ENCODE data around the gene ALAS1.

The ALAS1 gene

GRCh38 chr3:52237657-52238172 is 39.8 kb downstream of the ALAS1 start:
- DNase-seq = no peak

GRCh38 chr3:52238193-52238760 is 40.3 kb downstream of the ALAS1 start:
- no peak for DNase-seq

- DNase-seq = peak; percentile 73 to 87 (median 77)
Measured at GRCh38 chr3:52238761-52239701, 41.1 kb downstream of the ALAS1 start, which contains the start of gene TWF2. TSS of gene TWF2 (minus strand) at chr3:52239158. CDS start at chr3:52239016, 142 bp downstream.

GRCh38 chr3:52240059-52240885 is 42.3 kb downstream of the ALAS1 start:
- DNase-seq = peak in 3 of 5 donors; percentile 35 to 93 (median 39)

- no peak for DNase-seq
Measured at GRCh38 chr3:52240886-52241370, 43.0 kb downstream of the ALAS1 start.

GRCh38 chr3:52242039-52242438 is 44.1 kb downstream of the ALAS1 start:
- no peak for DNase-seq

GRCh38 chr3:52243791-52244628 is 46.0 kb downstream of the ALAS1 start:
- DNase-seq = peak in 1 of 5 donors; percentile 84

- peak; percentile 52 to 79 (median 59) for DNase-seq
Measured at GRCh38 chr3:52245322-52246263, 47.6 kb downstream of the ALAS1 start, which contains the start of gene PPM1M. TSS of gene PPM1M (plus strand) at chr3:52245759. CDS start at chr3:52245825, 66 bp downstream.

- DNase-seq = no peak
Measured at GRCh38 chr3:52246264-52246620, 48.3 kb downstream of the ALAS1 start.

- peak in 1 of 5 donors; percentile 50 for DNase-seq
Measured at GRCh38 chr3:52246728-52247408, 48.9 kb downstream of the ALAS1 start.

- DNase-seq = no peak
Measured at GRCh38 chr3:52247409-52248164, 49.6 kb downstream of the ALAS1 start.

GRCh38 chr3:52248165-52248541 is 50.2 kb downstream of the ALAS1 start:
- no peak for DNase-seq

GRCh38 chr3:52248816-52249547 is 51.0 kb downstream of the ALAS1 start:
- DNase-seq = no peak

GRCh38 chr3:52249683-52250082 is 51.7 kb downstream of the ALAS1 start:
- no peak for DNase-seq

- DNase-seq = no peak
Measured at GRCh38 chr3:52250122-52250521, 52.2 kb downstream of the ALAS1 start.

GRCh38 chr3:52253314-52254304 is 55.6 kb downstream of the ALAS1 start:
- DNase-seq = peak; percentile 63 to 94 (median 77)

- no peak for DNase-seq
Measured at GRCh38 chr3:52254608-52255007, 56.6 kb downstream of the ALAS1 start.
